Measurements from ENCODE around the gene DMP1. TPM values are rescaled to one million over a fixed set of nuclear protein-coding genes. Genes with fewer than 3 reads are reported as not detected.

Gene DMP1
- total RNA-seq, 3 donors from 2014 or later, result not detected

DNA sequence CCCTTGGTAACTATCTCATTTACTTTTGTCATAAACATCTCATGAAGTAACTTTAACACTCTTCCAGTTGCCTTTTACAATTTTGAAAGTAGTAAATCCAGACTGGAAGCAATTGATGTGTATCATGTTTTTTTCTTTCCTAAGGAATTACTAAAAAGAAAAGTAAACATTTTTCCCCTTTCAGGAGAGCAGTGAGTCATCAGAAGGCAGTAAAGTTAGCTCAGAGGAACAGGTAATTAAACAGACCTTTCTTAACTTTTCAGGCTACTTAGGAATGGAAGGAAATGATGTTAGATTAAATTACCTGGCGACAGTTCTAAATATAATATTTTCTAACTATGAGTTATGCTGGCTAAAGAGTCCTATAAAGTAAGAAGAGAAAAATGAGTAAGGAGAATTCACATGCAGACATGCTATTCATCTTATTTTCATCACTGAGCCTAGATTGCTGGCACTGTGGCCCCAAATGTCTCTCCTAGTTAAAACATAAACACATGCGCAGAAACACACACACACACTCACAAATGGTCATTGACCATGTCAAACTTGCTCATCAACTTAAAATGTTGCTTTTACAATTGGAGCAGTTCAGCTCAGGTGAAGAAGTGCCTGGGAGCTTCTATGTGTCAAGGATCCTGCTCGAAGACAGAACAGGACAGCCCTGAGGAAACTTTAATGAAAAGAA, 9.3 kb downstream of the DMP1 start:
- H3K9me3 ChIP-seq, result no peaks in the 10 kb centered on the region
- H3K4me1 ChIP-seq (ENCODE audit: low read depth), result peaks cover 6% of the 10 kb centered on the region
- no peaks in the 10 kb centered on the region for H3K36me3 ChIP-seq (ENCODE audit: low read depth)
- intact Hi-C loops (cut with DNase I, micrococcal nuclease), result no loop called here
- DNase-seq, result no peak
- TF ChIP-seq, protein P1, sequence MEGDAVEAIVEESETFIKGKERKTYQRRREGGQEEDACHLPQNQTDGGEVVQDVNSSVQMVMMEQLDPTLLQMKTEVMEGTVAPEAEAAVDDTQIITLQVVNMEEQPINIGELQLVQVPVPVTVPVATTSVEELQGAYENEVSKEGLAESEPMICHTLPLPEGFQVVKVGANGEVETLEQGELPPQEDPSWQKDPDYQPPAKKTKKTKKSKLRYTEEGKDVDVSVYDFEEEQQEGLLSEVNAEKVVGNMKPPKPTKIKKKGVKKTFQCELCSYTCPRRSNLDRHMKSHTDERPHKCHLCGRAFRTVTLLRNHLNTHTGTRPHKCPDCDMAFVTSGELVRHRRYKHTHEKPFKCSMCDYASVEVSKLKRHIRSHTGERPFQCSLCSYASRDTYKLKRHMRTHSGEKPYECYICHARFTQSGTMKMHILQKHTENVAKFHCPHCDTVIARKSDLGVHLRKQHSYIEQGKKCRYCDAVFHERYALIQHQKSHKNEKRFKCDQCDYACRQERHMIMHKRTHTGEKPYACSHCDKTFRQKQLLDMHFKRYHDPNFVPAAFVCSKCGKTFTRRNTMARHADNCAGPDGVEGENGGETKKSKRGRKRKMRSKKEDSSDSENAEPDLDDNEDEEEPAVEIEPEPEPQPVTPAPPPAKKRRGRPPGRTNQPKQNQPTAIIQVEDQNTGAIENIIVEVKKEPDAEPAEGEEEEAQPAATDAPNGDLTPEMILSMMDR (IDR thresholded peaks at IDR 0.05), result no peak
- ATAC-seq, result peak; percentile 76
- no peak overlapping the region for H3K4me3 ChIP-seq

GRCh38 chr4:87662871-87663270, 12.8 kb downstream of the DMP1 start:
- ATAC-seq, result no peak
- intact Hi-C loops (cut with DNase I, micrococcal nuclease), result no loop called here
- H3K36me3 ChIP-seq (ENCODE audit: low read depth), result no peaks in the 10 kb centered on the region
- no peaks in the 10 kb centered on the region for H3K9me3 ChIP-seq
- TF ChIP-seq, protein P1 (IDR thresholded peaks at IDR 0.05), result no peak
- H3K4me1 ChIP-seq (ENCODE audit: low read depth), result peaks cover 6% of the 10 kb centered on the region
- no peak for DNase-seq
- no peak overlapping the region for H3K4me3 ChIP-seq

- intact Hi-C loops (cut with DNase I, micrococcal nuclease), result no loop called here
- DNase-seq, result no peak
- no peak overlapping the region for H3K4me3 ChIP-seq
- no peaks in the 10 kb centered on the region for H3K4me1 ChIP-seq (ENCODE audit: low read depth)
- no peaks in the 10 kb centered on the region for H3K36me3 ChIP-seq (ENCODE audit: low read depth)
- no peak for ATAC-seq
- TF ChIP-seq, protein P1 (IDR thresholded peaks at IDR 0.05), result no peak
- peaks cover 23% of the 10 kb centered on the region for H3K9me3 ChIP-seq
These were observed 19.3 kb downstream of the DMP1 start for GRCh38 chr4:87669373-87669772.

DNA sequence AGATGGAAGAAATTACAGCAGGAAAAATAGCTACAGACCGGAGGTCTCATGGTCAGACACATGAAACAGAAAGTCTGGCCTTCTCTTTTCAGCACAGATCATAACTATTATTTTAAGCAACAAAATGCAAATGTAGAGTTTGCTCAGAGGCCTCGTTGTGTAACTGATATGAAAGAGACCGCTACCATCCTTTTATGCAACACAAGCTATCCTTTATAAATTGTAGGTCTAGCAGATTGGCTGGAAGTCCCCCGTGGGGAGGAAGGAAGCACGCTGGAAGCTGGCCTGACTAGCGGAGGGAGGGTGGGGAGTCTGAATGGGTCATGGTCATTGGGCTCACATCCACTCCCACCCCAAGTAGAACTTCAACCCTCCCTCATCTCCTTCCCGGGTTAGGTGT, 27.7 kb downstream of the DMP1 start:
- intact Hi-C loops (cut with DNase I, micrococcal nuclease), result no loop called here
- peaks cover 11% of the 10 kb centered on the region for H3K9me3 ChIP-seq
- no peaks in the 10 kb centered on the region for H3K4me1 ChIP-seq (ENCODE audit: low read depth)
- H3K36me3 ChIP-seq (ENCODE audit: low read depth), result no peaks in the 10 kb centered on the region
- ATAC-seq (no peak), DNase-seq (no peak)
- no peak overlapping the region for H3K4me3 ChIP-seq
- TF ChIP-seq, protein P1 (IDR thresholded peaks at IDR 0.05), result no peak

GRCh38 chr4:87679449-87680169, 29.5 kb downstream of the DMP1 start:
- TF ChIP-seq, protein P1 (IDR thresholded peaks at IDR 0.05), result no peak
- no peaks in the 10 kb centered on the region for H3K9me3 ChIP-seq
- no peaks in the 10 kb centered on the region for H3K4me1 ChIP-seq (ENCODE audit: low read depth)
- no peaks in the 10 kb centered on the region for H3K36me3 ChIP-seq (ENCODE audit: low read depth)
- ATAC-seq (no peak), DNase-seq (peak in 2 of 3 donors; percentile 4 to 27)
- H3K4me3 ChIP-seq, result no peak overlapping the region
- intact Hi-C loops (cut with DNase I, micrococcal nuclease), result loop anchor here in 1 of 2 donors (10.0 kb wide), 1 partner anchor 155 kb away; the partner anchor contains the start of gene MEPE

All from mucosa of descending colon (tissue), 3 donors.